ENCODE measurements around the gene STOM. TPM values are rescaled to one million over a fixed set of nuclear protein-coding genes. Genes with fewer than 3 reads are reported as not detected.

STOM gene
- total RNA-seq, 1 experiment from 2014 or later: 5.5 TPM

GRCh38 chr9:121368138-121368522 lies 1.9 kb downstream of the STOM start:
- peaks cover 20% of the 10 kb centered on the region for H3K4me1 ChIP-seq (ENCODE audit: insufficient read depth, low read length)
- no peaks in the 10 kb centered on the region for H3K9me2 ChIP-seq (replicated peaks; ENCODE audit: low read length)
- no peaks in the 10 kb centered on the region for H3K9me3 ChIP-seq (ENCODE audit: low read length)
- H2AFZ ChIP-seq (ENCODE audit: low read length): no peak overlapping the region
- BruUV-seq (replicated peaks): no TSS peak
- no peaks in the 10 kb centered on the region for H3K36me3 ChIP-seq (ENCODE audit: low read depth, low read length)
- no peaks in the 10 kb centered on the region for H4K20me1 ChIP-seq (ENCODE audit: low read length)
- H3K4me3 ChIP-seq (ENCODE audit: low read length): no peak overlapping the region
- H3K27ac ChIP-seq (ENCODE audit: low read length): no peak overlapping the region
- DNase-seq (no peak), ATAC-seq (no peak)
- POLR2A ChIA-PET (ENCODE audit: unreplicated experiment): no interaction called here
- CTCF ChIA-PET: no interaction called here
- H3K27me3 ChIP-seq (ENCODE audit: low read length): no peaks in the 10 kb centered on the region
- no peaks in the 10 kb centered on the region for H3F3A ChIP-seq (ENCODE audit: low read length, unreplicated experiment)
- TF ChIP-seq EZH2phosphoT487 (IDR thresholded peaks at IDR 0.05; ENCODE audit: borderline replicate concordance, low read length): no peak
- TF ChIP-seq EZH2 (IDR thresholded peaks at IDR 0.05; ENCODE audit: low read length, unreplicated experiment): no peak
- no peak for TF ChIP-seq CTCF (conservative IDR thresholded peaks at IDR 0.05; ENCODE audit: low read depth, low read length)
- H3K4me2 ChIP-seq (ENCODE audit: low read length): no peak overlapping the region
- intact Hi-C loops (cut with micrococcal nuclease): no loop called here
- H3K9ac ChIP-seq (ENCODE audit: low read length): no peak overlapping the region
- H3K79me2 ChIP-seq (ENCODE audit: low read length): no peaks in the 10 kb centered on the region

GRCh38 chr9:121367306-121368137 lies 2.5 kb downstream of the STOM start:
- no peak overlapping the region for H3K9ac ChIP-seq (ENCODE audit: low read length)

More at GRCh38 chr9:121367306-121368137, 2.5 kb downstream of the STOM start:
- Histone ChIP-seq H3K27ac (ENCODE audit: low read length) (no peak overlapping the region), H3K4me1 (ENCODE audit: insufficient read depth, low read length) (peaks cover 20% of the 10 kb centered on the region), H3K79me2 (ENCODE audit: low read length) (no peaks in the 10 kb centered on the region), H3F3A (ENCODE audit: low read length, unreplicated experiment) (no peaks in the 10 kb centered on the region), H3K9me2 (replicated peaks; ENCODE audit: low read length) (no peaks in the 10 kb centered on the region), H3K4me3 (ENCODE audit: low read length) (no peak overlapping the region), H3K4me2 (ENCODE audit: low read length) (no peak overlapping the region), H2AFZ (ENCODE audit: low read length) (no peak overlapping the region), H3K36me3 (ENCODE audit: low read depth, low read length) (no peaks in the 10 kb centered on the region), H4K20me1 (ENCODE audit: low read length) (no peaks in the 10 kb centered on the region), H3K9me3 (ENCODE audit: low read length) (no peaks in the 10 kb centered on the region), H3K27me3 (ENCODE audit: low read length) (no peaks in the 10 kb centered on the region)
- ChIA-PET POLR2A (ENCODE audit: unreplicated experiment) (no interaction called here), CTCF (no interaction called here)
- DNase-seq: no peak
- intact Hi-C loops (cut with micrococcal nuclease): no loop called here
- no peak for ATAC-seq
- BruUV-seq (replicated peaks): no TSS peak
- TF ChIP-seq EZH2 (IDR thresholded peaks at IDR 0.05; ENCODE audit: low read length, unreplicated experiment) (no peak), EZH2phosphoT487 (IDR thresholded peaks at IDR 0.05; ENCODE audit: borderline replicate concordance, low read length) (no peak), CTCF (conservative IDR thresholded peaks at IDR 0.05; ENCODE audit: low read depth, low read length) (no peak)
